GM23338 (cell line): ENCODE data around the gene HTR3E.

Source experiments
- CREB1 ChIP-seq: fragments of 250-450 bp; sonication (Bioruptor Pico); IDR thresholded peaks from 2 replicates; pipeline ENCODE4 v1.5.0; 2020; ENCODE audit warnings: low read depth, mild to moderate bottlenecking, moderate library complexity
- ETS1 ChIP-seq: IDR thresholded peaks from 2 replicates; pipeline ENCODE4 v1.6.1; 2016; ENCODE audit warnings: antibody characterized with exemption
- EZH2 ChIP-seq: fragments of 200-600 bp; sonication (generic); IDR thresholded peaks from one replicate; pipeline ENCODE4 v1.8.0; 2017; ENCODE audit warnings: antibody characterized with exemption, mild to moderate bottlenecking, low read depth; ENCODE audit not compliant: unreplicated experiment
- EZH2phosphoT487 ChIP-seq: fragments of 200-600 bp; sonication (generic); IDR thresholded peaks from one replicate; pipeline ENCODE4 v1.8.1; 2018; ENCODE audit warnings: antibody characterized with exemption; ENCODE audit not compliant: unreplicated experiment
- JUNB ChIP-seq: IDR thresholded peaks from one replicate; pipeline ENCODE4 v1.6.1; 2016; ENCODE audit warnings: antibody characterized with exemption; ENCODE audit not compliant: unreplicated experiment
- NANOG ChIP-seq: IDR thresholded peaks from 2 replicates; pipeline ENCODE4 v1.6.1; 2016; ENCODE audit warnings: antibody characterized with exemption, borderline replicate concordance
- POLR2AphosphoS5 ChIP-seq: IDR thresholded peaks from 2 replicates; pipeline ENCODE4 v1.6.1; 2016; ENCODE audit warnings: antibody characterized with exemption, low read depth
- ZNF114 ChIP-seq: fragments of 250-450 bp; sonication (Bioruptor Pico); IDR thresholded peaks from 2 replicates; pipeline ENCODE4 v1.5.0; 2020; ENCODE audit warnings: mild to moderate bottlenecking, moderate library complexity
- ZNF331 ChIP-seq: fragments of 250-450 bp; sonication (Bioruptor Pico); IDR thresholded peaks from 2 replicates; pipeline ENCODE4 v1.5.0; 2020; ENCODE audit warnings: low read depth, mild to moderate bottlenecking, moderate library complexity
- TF ChIP-seq, protein P1 (sequence below), 2 experiments: fragments of 200-600 bp in 1 of 2; sonication (generic) in 1 of 2; conservative IDR thresholded peaks; 2 replicates each; pipeline versions ENCODE4 v1.5.1 to v1.6.1; 2016 to 2017; ENCODE audit warnings: antibody characterized with exemption in 2 of 2, low read depth in 2 of 2, mild to moderate bottlenecking in 2 of 2, moderate library complexity in 1 of 2
- TF ChIP-seq, protein P2 (sequence below): IDR thresholded peaks from one replicate; pipeline ENCODE4 v1.6.1; 2018; ENCODE audit warnings: antibody characterized with exemption; ENCODE audit not compliant: unreplicated experiment

- TF ChIP-seq, protein P1, sequence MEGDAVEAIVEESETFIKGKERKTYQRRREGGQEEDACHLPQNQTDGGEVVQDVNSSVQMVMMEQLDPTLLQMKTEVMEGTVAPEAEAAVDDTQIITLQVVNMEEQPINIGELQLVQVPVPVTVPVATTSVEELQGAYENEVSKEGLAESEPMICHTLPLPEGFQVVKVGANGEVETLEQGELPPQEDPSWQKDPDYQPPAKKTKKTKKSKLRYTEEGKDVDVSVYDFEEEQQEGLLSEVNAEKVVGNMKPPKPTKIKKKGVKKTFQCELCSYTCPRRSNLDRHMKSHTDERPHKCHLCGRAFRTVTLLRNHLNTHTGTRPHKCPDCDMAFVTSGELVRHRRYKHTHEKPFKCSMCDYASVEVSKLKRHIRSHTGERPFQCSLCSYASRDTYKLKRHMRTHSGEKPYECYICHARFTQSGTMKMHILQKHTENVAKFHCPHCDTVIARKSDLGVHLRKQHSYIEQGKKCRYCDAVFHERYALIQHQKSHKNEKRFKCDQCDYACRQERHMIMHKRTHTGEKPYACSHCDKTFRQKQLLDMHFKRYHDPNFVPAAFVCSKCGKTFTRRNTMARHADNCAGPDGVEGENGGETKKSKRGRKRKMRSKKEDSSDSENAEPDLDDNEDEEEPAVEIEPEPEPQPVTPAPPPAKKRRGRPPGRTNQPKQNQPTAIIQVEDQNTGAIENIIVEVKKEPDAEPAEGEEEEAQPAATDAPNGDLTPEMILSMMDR (conservative IDR thresholded peaks at IDR 0.05; ENCODE audit: low read depth in 2 of 2) = no peak
- TF ChIP-seq, protein P2, sequence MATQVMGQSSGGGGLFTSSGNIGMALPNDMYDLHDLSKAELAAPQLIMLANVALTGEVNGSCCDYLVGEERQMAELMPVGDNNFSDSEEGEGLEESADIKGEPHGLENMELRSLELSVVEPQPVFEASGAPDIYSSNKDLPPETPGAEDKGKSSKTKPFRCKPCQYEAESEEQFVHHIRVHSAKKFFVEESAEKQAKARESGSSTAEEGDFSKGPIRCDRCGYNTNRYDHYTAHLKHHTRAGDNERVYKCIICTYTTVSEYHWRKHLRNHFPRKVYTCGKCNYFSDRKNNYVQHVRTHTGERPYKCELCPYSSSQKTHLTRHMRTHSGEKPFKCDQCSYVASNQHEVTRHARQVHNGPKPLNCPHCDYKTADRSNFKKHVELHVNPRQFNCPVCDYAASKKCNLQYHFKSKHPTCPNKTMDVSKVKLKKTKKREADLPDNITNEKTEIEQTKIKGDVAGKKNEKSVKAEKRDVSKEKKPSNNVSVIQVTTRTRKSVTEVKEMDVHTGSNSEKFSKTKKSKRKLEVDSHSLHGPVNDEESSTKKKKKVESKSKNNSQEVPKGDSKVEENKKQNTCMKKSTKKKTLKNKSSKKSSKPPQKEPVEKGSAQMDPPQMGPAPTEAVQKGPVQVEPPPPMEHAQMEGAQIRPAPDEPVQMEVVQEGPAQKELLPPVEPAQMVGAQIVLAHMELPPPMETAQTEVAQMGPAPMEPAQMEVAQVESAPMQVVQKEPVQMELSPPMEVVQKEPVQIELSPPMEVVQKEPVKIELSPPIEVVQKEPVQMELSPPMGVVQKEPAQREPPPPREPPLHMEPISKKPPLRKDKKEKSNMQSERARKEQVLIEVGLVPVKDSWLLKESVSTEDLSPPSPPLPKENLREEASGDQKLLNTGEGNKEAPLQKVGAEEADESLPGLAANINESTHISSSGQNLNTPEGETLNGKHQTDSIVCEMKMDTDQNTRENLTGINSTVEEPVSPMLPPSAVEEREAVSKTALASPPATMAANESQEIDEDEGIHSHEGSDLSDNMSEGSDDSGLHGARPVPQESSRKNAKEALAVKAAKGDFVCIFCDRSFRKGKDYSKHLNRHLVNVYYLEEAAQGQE = no peak
- TF ChIP-seq CREB1 (CRISPR knock-in tag) = no peak
- no peak for TF ChIP-seq EZH2
- TF ChIP-seq EZH2phosphoT487 = no peak
- TF ChIP-seq POLR2AphosphoS5 = no peak
- TF ChIP-seq NANOG = no peak
- TF ChIP-seq ZNF331 = no peak
- no peak for TF ChIP-seq ZNF114
- TF ChIP-seq ETS1 = no peak
- no peak for TF ChIP-seq JUNB
Observed at GRCh38 chr3:184142199-184142598, 45.3 kb downstream of the HTR3E start.
